ENCODE results near the gene DDX25.

Gene DDX25

DNA sequence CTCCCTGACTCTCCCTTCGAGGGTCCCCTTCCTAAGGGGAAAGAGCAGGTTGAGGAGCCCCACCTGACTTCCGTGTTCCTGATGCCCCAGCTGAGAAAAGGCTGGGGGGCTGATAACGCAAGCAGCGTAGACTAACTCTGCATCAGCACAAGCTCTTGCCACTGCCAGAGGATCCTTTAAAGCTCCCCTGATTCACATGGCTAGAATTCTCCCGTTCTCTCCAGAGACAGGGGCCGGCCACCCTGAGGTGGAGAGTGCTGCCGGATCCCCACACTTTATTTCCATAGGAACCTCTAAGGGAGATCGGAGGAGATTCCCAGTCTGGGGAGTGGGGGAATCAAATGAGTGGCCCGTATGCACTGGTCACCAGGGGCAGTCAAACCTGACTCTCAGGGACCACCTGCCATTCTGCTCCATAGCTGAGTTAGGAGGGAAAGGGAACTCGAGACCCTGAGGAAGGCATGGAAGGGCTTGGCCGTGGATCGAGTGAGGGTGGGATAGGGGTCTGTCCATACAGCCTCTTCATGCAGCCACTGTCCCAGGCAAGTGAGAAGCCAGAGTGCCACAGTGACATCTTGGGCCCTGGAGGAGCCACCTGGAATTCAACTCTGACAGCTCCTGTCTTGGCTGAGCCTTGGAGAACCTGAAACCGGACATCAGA lies 40.2 kb downstream of the DDX25 start:
- Histone ChIP-seq H3K18ac (ENCODE audit: low read length) (no peak overlapping the region), H3K4me1 (ENCODE audit: control insufficient read depth in 1 of 2, insufficient read depth in 2 of 2, low read length in 2 of 2) (peaks cover 3 to 9% of the 10 kb centered on the region in 2 experiments), H3K4ac (ENCODE audit: low read depth, low read length) (no peak overlapping the region), H3K4me2 (ENCODE audit: low read length) (no peak overlapping the region), H3K79me2 (ENCODE audit: control insufficient read depth, insufficient read depth, low read length, poor library complexity) (no peaks in the 10 kb centered on the region), H2BK5ac (ENCODE audit: low read depth, low read length, poor library complexity) (no peak overlapping the region), H3K9me3 (ENCODE audit: insufficient read depth, low read depth, low read length) (peaks cover 2% of the 10 kb centered on the region), H3K23ac (ENCODE audit: low read length) (no peak overlapping the region), H3K9ac (ENCODE audit: low read length) (no peak overlapping the region), H2BK12ac (ENCODE audit: low read length) (no peak overlapping the region), H3K36me3 (ENCODE audit: control insufficient read depth in 1 of 2, insufficient read depth in 2 of 2, low read length in 2 of 2) (peaks cover 4 to 9% of the 10 kb centered on the region in 2 experiments), H3K14ac (ENCODE audit: low read length) (no peak overlapping the region), H3K27me3 (ENCODE audit: insufficient read depth, low read length) (no peaks in the 10 kb centered on the region), H4K8ac (ENCODE audit: low read depth, low read length) (no peak overlapping the region), H2AK5ac (ENCODE audit: low read length) (no peak overlapping the region), H3K27ac (ENCODE audit: low read depth, low read length) (no peak overlapping the region), H4K91ac (ENCODE audit: low read depth, low read length) (no peak overlapping the region), H2AFZ (ENCODE audit: insufficient read depth, low read length, poor library complexity) (no peak overlapping the region), H3K79me1 (ENCODE audit: low read length) (no peaks in the 10 kb centered on the region), H3K4me3 (ENCODE audit: low read depth, low read length) (no peak overlapping the region), H2BK120ac (ENCODE audit: insufficient read depth, low read length, poor library complexity) (no peak overlapping the region), H4K12ac (ENCODE audit: low read depth, low read length) (no peak overlapping the region)
- no CpG with 5 or more reads among the region's 13 CpGs for WGBS (ENCODE audit: extremely low coverage, insufficient coverage, insufficient read length)
- DNase-seq, result no peak

DNA sequence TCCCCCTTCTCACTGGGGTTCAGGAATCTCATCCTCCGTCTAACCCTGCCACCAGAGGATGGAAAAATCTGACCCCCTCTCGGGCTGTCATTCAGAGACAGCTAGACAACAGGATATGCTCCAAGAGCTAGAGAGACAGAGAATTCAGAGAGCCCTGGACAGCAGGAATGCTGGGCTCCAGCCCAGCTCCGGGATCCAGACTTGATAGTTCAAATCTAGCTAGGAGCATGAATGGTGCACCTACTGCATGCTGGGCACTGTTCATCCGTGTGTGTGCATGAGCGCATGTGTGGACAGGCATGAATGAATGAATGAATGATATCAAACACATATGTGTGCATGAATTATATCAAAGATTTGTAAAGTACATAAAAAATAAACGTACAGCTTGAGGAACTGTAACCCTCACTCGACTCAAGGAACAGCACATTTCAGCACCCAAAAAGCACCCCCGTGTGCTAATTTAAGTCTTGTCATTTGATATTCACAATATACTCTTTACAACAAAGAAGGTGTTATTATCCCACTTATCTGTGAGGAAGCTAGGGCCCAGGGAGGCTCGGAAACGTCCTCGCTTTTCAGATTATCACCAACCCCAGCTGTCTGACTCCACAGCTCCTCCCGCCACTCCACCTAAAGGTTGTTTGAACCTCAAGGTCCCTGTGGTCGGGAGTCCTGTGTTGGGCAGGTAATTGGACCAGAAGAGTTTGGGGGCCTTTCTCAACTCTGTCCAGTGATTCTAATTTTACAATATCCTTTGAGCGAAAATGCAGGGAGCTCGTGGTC lies 40.9 kb downstream of the DDX25 start:
- no peak overlapping the region for H2BK5ac ChIP-seq (ENCODE audit: low read depth, low read length, poor library complexity)
- no peak overlapping the region for H4K8ac ChIP-seq (ENCODE audit: low read depth, low read length)
- H3K18ac ChIP-seq (ENCODE audit: low read length), result no peak overlapping the region
- H3K9me3 ChIP-seq (ENCODE audit: insufficient read depth, low read depth, low read length), result peaks cover 2% of the 10 kb centered on the region
- H2AK5ac ChIP-seq (ENCODE audit: low read length), result no peak overlapping the region
- no peaks in the 10 kb centered on the region for H3K27me3 ChIP-seq (ENCODE audit: insufficient read depth, low read length)
- no peak overlapping the region for H3K23ac ChIP-seq (ENCODE audit: low read length)
- no peaks in the 10 kb centered on the region for H3K79me1 ChIP-seq (ENCODE audit: low read length)
- H4K12ac ChIP-seq (ENCODE audit: low read depth, low read length), result no peak overlapping the region
- H3K4me3 ChIP-seq (ENCODE audit: low read depth, low read length), result no peak overlapping the region
- peaks cover 4 to 9% of the 10 kb centered on the region in 2 experiments for H3K36me3 ChIP-seq (ENCODE audit: control insufficient read depth in 1 of 2, insufficient read depth in 2 of 2, low read length in 2 of 2)
- no peak overlapping the region for H3K27ac ChIP-seq (ENCODE audit: low read depth, low read length)
- H2AFZ ChIP-seq (ENCODE audit: insufficient read depth, low read length, poor library complexity), result no peak overlapping the region
- peaks cover 3 to 9% of the 10 kb centered on the region in 2 experiments for H3K4me1 ChIP-seq (ENCODE audit: control insufficient read depth in 1 of 2, insufficient read depth in 2 of 2, low read length in 2 of 2)
- H3K4ac ChIP-seq (ENCODE audit: low read depth, low read length), result no peak overlapping the region
- no peak overlapping the region for H3K14ac ChIP-seq (ENCODE audit: low read length)
- H3K9ac ChIP-seq (ENCODE audit: low read length), result no peak overlapping the region
- no CpG with 5 or more reads among the region's 15 CpGs for WGBS (ENCODE audit: extremely low coverage, insufficient coverage, insufficient read length)
- no peak for DNase-seq
- no peak overlapping the region for H2BK120ac ChIP-seq (ENCODE audit: insufficient read depth, low read length, poor library complexity)
- H2BK12ac ChIP-seq (ENCODE audit: low read length), result no peak overlapping the region
- no peaks in the 10 kb centered on the region for H3K79me2 ChIP-seq (ENCODE audit: control insufficient read depth, insufficient read depth, low read length, poor library complexity)
- H3K4me2 ChIP-seq (ENCODE audit: low read length), result no peak overlapping the region
- no peak overlapping the region for H4K91ac ChIP-seq (ENCODE audit: low read depth, low read length)

DNA sequence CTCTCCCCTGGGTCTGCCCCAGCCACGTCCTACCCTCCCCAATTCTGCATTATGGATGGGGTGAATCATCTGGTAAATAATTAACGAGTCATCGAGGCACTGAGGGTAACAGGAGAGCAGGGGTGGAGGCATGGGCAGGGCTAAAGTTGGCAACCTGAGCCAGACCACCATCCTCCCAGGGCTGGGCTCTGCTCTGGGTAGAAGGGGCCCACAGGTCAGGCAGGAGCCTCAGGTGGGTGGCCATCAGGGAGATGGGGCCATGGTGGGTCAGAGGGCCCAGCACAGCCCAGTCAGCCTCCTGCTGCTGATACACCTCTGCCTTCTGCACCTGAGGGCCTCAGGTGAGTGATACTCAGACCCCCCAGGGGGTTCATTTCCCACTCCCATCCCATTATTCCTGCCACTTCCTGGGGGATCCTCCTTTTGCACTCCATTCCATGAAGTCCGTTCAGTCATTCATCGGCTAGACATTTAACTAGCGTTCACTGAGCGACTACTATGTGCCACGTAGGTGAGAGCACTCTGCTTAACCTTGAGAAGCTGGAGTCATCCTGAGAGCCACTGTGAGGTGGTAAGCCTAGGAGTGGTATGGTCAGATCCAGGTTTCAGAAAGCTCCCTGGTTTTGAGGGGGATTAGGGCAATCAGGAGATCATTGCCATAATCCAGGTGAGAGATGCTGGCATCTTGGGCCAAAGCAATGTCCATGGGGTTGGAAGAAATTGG lies 41.7 kb downstream of the DDX25 start, which contains the start of gene VSIG10L2:
VSIG10L2 (plus strand) TSS at position 248 of the 724 bp plus-strand sequence; CDS start at position 260, 12 bp downstream.
- Histone ChIP-seq H3K4me1 (ENCODE audit: control insufficient read depth in 1 of 2, insufficient read depth in 2 of 2, low read length in 2 of 2) (peaks cover 7 to 12% of the 10 kb centered on the region in 2 experiments), H3K14ac (ENCODE audit: low read length) (no peak within 1 kb of the TSS), H3K9me3 (ENCODE audit: insufficient read depth, low read depth, low read length) (peaks cover 2% of the 10 kb centered on the region), H2AFZ (ENCODE audit: insufficient read depth, low read length, poor library complexity) (no peak within 1 kb of the TSS), H3K27ac (ENCODE audit: low read depth, low read length) (no peak within 1 kb of the TSS), H3K79me2 (ENCODE audit: control insufficient read depth, insufficient read depth, low read length, poor library complexity) (no peaks in the 10 kb centered on the region), H3K9ac (ENCODE audit: low read length) (no peak within 1 kb of the TSS), H4K8ac (ENCODE audit: low read depth, low read length) (no peak within 1 kb of the TSS), H3K27me3 (ENCODE audit: insufficient read depth, low read length) (no peaks in the 10 kb centered on the region), H2BK5ac (ENCODE audit: low read depth, low read length, poor library complexity) (no peak within 1 kb of the TSS), H3K4me3 (ENCODE audit: low read depth, low read length) (no peak within 1 kb of the TSS), H2BK12ac (ENCODE audit: low read length) (no peak within 1 kb of the TSS), H4K91ac (ENCODE audit: low read depth, low read length) (no peak within 1 kb of the TSS), H3K36me3 (ENCODE audit: control insufficient read depth in 1 of 2, insufficient read depth in 2 of 2, low read length in 2 of 2) (peaks cover 6 to 9% of the 10 kb centered on the region in 2 experiments), H3K18ac (ENCODE audit: low read length) (no peak within 1 kb of the TSS), H2BK120ac (ENCODE audit: insufficient read depth, low read length, poor library complexity) (no peak within 1 kb of the TSS), H3K4ac (ENCODE audit: low read depth, low read length) (no peak within 1 kb of the TSS), H2AK5ac (ENCODE audit: low read length) (no peak within 1 kb of the TSS), H3K23ac (ENCODE audit: low read length) (no peak within 1 kb of the TSS), H4K12ac (ENCODE audit: low read depth, low read length) (no peak within 1 kb of the TSS), H3K79me1 (ENCODE audit: low read length) (peaks cover 3% of the 10 kb centered on the region), H3K4me2 (ENCODE audit: low read length) (no peak within 1 kb of the TSS)
- WGBS (ENCODE audit: extremely low coverage, insufficient coverage, insufficient read length), result no CpG with 5 or more reads among the region's 8 CpGs
- DNase-seq, result no peak

DNA sequence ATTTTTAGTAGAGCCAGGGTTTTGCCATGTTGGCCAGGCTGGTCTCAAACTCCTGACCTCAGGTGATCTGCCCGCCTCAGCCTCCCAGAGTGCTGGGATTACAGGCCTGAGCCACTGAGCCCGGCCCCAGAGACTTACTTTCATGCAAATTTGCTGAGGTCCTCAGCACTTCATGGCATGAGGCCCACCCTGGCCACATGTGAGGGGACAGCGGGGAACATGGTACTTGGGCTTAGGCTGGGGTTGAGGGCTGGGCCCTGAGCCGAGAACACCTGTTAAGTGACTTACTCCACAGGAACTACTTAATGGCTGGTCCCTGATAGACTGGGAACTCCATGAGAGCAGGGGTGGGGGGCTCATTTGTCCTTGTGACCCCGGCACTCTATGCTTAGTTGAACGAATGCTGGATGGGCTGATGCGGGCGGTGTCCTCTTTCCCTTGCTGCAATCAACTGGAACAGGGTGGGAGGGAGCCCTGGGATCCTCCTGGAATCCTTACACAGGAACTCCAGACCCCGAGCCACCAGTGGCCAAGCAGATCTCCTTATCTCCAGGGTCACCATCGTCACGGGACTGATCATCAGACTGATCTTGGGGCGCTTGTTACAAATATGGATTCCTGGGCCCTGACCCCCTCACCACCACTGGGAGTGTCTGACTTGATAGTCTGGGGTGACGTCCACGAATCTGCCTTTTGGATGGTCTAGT lies 42.6 kb downstream of the DDX25 start:
- peaks cover 12 to 14% of the 10 kb centered on the region in 2 experiments for H3K36me3 ChIP-seq (ENCODE audit: control insufficient read depth in 1 of 2, insufficient read depth in 2 of 2, low read length in 2 of 2)
- no peak overlapping the region for H4K12ac ChIP-seq (ENCODE audit: low read depth, low read length)
- peaks cover 2% of the 10 kb centered on the region for H3K9me3 ChIP-seq (ENCODE audit: insufficient read depth, low read depth, low read length)
- H3K23ac ChIP-seq (ENCODE audit: low read length), result no peak overlapping the region
- no peak overlapping the region for H3K4ac ChIP-seq (ENCODE audit: low read depth, low read length)
- no peak overlapping the region for H3K27ac ChIP-seq (ENCODE audit: low read depth, low read length)
- peaks cover 13 to 20% of the 10 kb centered on the region in 2 experiments for H3K4me1 ChIP-seq (ENCODE audit: control insufficient read depth in 1 of 2, insufficient read depth in 2 of 2, low read length in 2 of 2)
- no peak for DNase-seq
- H3K9ac ChIP-seq (ENCODE audit: low read length), result no peak overlapping the region
- peaks cover 6% of the 10 kb centered on the region for H3K79me1 ChIP-seq (ENCODE audit: low read length)
- H2BK12ac ChIP-seq (ENCODE audit: low read length), result no peak overlapping the region
- H2BK5ac ChIP-seq (ENCODE audit: low read depth, low read length, poor library complexity), result no peak overlapping the region
- WGBS (ENCODE audit: extremely low coverage, insufficient coverage, insufficient read length), result no CpG with 5 or more reads among the region's 14 CpGs
- H4K8ac ChIP-seq (ENCODE audit: low read depth, low read length), result no peak overlapping the region
- no peak overlapping the region for H3K14ac ChIP-seq (ENCODE audit: low read length)
- H4K91ac ChIP-seq (ENCODE audit: low read depth, low read length), result no peak overlapping the region
- H2AFZ ChIP-seq (ENCODE audit: insufficient read depth, low read length, poor library complexity), result no peak overlapping the region
- no peak overlapping the region for H2AK5ac ChIP-seq (ENCODE audit: low read length)
- no peaks in the 10 kb centered on the region for H3K79me2 ChIP-seq (ENCODE audit: control insufficient read depth, insufficient read depth, low read length, poor library complexity)
- no peak overlapping the region for H3K18ac ChIP-seq (ENCODE audit: low read length)
- no peak overlapping the region for H2BK120ac ChIP-seq (ENCODE audit: insufficient read depth, low read length, poor library complexity)
- no peak overlapping the region for H3K4me3 ChIP-seq (ENCODE audit: low read depth, low read length)
- no peaks in the 10 kb centered on the region for H3K27me3 ChIP-seq (ENCODE audit: insufficient read depth, low read length)
- no peak overlapping the region for H3K4me2 ChIP-seq (ENCODE audit: low read length)

Measured in trophoblast cell (in vitro differentiated cells and primary cell).